HG03342 (cell line): Measurements from ENCODE around the gene CIDEB.

Experiments used
- ATAC-seq: cut with Tn5 transposase; IDR thresholded peaks from one replicate; pipeline ENCODE4 v1.9.1; 2021; ENCODE audit warnings: mild to moderate bottlenecking, moderate library complexity; ENCODE audit not compliant: unreplicated experiment

CIDEB gene

DNA sequence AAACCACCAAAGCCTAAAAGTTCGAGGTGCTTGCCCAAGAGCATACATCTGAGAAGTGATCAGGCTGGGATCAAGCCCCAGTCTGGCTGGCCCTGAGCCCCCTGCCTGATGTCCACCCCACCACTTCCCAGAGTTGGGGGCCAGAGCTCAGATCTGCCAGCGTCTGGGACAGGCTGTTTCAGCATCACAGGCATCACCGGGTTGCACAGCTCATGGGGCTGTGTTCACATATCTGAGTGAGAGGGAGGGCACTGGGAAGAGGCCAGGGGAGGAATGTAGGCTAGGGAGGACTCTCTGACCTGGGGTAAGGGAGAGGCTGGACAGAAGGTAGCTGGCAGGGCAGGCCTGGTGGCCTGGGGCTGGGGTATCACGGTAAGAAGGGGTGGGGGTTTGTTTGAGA, 50.8 kb downstream of the CIDEB start:
- ATAC-seq: no peak

- no peak for ATAC-seq
These were observed 51.7 kb downstream of the CIDEB start for GRCh38 chr14:24255931-24256711.

DNA sequence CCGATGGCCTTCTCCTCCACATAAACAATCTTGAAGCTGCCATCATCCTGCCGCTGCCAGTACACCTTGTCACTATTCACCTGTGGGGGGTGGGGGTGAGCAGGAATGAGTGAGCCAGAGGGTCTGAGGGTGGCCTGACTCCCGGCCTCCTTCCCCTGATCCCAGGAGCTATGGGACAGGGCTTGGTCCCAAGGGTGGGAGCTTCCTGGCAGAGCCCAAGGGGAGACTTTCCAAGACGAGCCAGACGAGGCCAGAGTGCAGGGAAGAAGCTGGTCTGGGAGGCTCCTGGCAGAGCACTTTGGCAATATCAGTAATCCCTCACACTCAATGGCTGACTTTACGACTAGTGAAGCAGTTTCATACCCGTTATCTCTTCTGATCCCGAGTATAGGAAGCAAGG, 52.3 kb downstream of the CIDEB start:
- no peak for ATAC-seq
